Measurements from ENCODE around the gene PARP1.

PARP1 gene

DNA sequence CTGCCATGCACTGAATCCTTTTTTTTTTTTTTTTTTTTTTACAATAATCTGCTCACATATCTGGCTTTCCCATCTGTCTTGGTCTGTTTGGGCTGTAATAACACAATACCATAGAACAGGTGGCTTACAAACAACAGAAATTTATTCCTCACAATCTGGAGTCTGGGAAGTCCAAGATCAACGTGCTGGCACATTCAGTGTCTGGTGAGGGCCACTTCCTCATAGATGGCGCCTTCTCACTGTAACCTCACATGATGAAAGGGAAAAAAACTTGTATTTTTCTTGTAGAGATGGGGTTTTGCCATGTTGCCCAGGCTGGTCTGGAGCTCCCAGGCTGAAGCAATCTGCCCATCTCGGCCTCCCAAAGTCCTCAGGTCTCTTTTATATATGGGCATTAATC, 13.0 kb upstream of the PARP1 start:
- Mint-ChIP-seq H3K4me3 (no peak overlapping the region), H3K36me3 (ENCODE audit: low read depth) (no peaks in the 10 kb centered on the region), H3K27me3 (no peaks in the 10 kb centered on the region), H3K4me1 (ENCODE audit: low read depth) (peaks cover 17% of the 10 kb centered on the region), H3K9me3 (no peaks in the 10 kb centered on the region), H3K27ac (no peak overlapping the region)
- no peak for DNase-seq

- Mint-ChIP-seq H3K4me1 (ENCODE audit: low read depth) (peaks cover 11% of the 10 kb centered on the region), H3K27ac (no peak overlapping the region), H3K9me3 (no peaks in the 10 kb centered on the region), H3K4me3 (no peak overlapping the region), H3K36me3 (ENCODE audit: low read depth) (no peaks in the 10 kb centered on the region), H3K27me3 (no peaks in the 10 kb centered on the region)
- DNase-seq = no peak
Measured at GRCh38 chr1:226420328-226420727, 12.4 kb upstream of the PARP1 start.

GRCh38 chr1:226419284-226420029, 11.6 kb upstream of the PARP1 start:
- Mint-ChIP-seq H3K36me3 (ENCODE audit: low read depth) (no peaks in the 10 kb centered on the region), H3K4me1 (ENCODE audit: low read depth) (peaks cover 10% of the 10 kb centered on the region), H3K9me3 (no peaks in the 10 kb centered on the region), H3K27me3 (no peaks in the 10 kb centered on the region), H3K27ac (no peak overlapping the region), H3K4me3 (no peak overlapping the region)
- no peak for DNase-seq

DNA sequence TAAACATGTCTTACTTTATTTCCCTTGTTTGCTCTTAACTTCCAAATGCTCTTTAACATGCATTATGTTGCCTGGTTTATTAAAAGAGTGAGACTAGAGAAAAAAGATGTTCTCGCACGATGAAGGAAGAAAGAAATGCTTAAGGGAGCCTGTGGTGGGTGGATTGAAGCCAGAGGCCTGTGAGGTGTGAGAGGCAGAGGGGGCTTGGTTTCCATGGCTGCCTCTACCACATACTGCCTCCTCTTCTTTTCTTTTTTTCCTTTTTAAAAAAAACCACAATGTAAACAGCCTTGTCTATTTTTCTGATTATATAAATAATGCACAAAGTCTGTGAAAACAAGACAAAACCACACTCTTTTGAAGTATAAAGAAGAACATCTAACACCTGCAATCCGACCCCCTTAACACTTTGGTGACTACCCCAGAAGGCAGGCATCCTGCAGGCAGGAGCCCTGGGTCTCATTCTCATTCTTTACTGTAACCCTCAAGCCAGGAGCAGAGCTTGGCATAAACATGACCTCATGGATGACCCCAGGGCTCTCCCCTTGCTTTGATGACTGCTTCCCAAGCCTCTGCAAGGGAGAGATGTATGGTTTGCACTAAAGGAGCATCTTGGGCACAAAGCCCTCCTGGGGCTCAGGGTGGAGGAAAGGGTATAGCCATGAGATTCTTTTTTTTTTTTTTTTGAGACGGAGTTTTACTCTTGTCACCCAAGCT, 10.1 kb upstream of the PARP1 start:
- Mint-ChIP-seq H3K36me3 (ENCODE audit: low read depth) (no peaks in the 10 kb centered on the region), H3K4me3 (no peak overlapping the region), H3K4me1 (ENCODE audit: low read depth) (peaks cover 10% of the 10 kb centered on the region)

DNA sequence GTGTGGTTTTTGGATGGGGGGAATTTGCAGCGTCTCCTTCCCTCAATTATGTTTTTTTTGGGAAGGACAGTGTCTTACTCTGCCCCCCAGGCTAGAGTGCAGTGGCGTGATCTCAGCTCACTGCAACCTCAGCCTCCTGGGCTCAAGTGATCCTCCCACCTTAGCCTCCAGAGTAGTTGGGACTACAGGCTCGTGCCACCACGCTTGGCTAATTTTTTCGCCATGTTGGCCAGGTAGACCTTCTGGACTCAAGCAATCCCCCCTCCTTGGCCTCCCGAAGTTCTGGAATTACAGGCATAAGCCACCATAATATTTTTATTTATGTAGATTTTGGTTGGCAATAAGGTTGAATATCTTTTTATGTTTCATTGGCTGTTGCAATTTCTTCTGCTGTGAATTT, 9.5 kb upstream of the PARP1 start:
- peaks cover 10% of the 10 kb centered on the region for H3K4me1 Mint-ChIP-seq (ENCODE audit: low read depth)
- H3K9me3 Mint-ChIP-seq = no peaks in the 10 kb centered on the region
- no peaks in the 10 kb centered on the region for H3K36me3 Mint-ChIP-seq (ENCODE audit: low read depth)
- no peaks in the 10 kb centered on the region for H3K27me3 Mint-ChIP-seq
- no peak overlapping the region for H3K27ac Mint-ChIP-seq
- no peak for DNase-seq
- no peak overlapping the region for H3K4me3 Mint-ChIP-seq

More for the DNA sequence above, 10.1 kb upstream of the PARP1 start:
- no peaks in the 10 kb centered on the region for H3K9me3 Mint-ChIP-seq
- H3K27me3 Mint-ChIP-seq = no peaks in the 10 kb centered on the region
- no peak for DNase-seq
- no peak overlapping the region for H3K27ac Mint-ChIP-seq

DNA sequence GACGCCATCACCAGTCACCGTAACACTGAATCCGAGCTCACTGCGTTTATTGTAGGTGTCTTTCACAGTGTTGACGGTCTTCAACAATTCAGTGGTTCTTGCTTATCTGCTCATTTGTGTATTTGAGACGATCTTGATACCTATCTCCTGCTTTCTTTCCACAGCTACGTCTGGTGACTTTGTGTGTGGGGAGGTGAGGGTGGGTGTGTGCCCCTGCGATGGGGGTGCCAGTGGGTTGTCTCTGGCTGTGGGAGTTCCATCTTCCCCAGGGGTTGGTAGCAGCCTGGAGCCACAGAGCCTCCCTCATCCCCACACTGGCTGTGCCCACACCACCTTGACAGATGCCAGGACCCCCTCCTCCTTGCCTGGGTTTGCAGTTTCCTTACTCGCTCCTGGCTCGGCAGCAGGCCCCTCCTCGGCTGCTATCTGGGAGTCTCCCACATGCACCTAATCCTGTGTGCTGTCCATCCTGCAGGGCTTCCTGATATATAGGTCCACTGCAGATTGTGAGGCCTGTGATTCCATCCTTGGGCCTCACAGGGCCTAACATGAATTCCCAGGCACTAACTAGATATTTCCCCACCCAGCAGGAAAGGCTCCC, 6.3 kb upstream of the PARP1 start:
- H3K9me3 Mint-ChIP-seq = no peaks in the 10 kb centered on the region
- no peak overlapping the region for H3K27ac Mint-ChIP-seq
- H3K4me3 Mint-ChIP-seq = no peak overlapping the region
- no peak for DNase-seq
- H3K27me3 Mint-ChIP-seq = no peaks in the 10 kb centered on the region
- peaks cover 10% of the 10 kb centered on the region for H3K4me1 Mint-ChIP-seq (ENCODE audit: low read depth)
- H3K36me3 Mint-ChIP-seq (ENCODE audit: low read depth) = no peaks in the 10 kb centered on the region

GRCh38 chr1:226411619-226412018, 3.7 kb upstream of the PARP1 start:
- H3K4me1 Mint-ChIP-seq (ENCODE audit: low read depth) = peaks cover 11% of the 10 kb centered on the region
- no peak overlapping the region for H3K4me3 Mint-ChIP-seq
- no peaks in the 10 kb centered on the region for H3K9me3 Mint-ChIP-seq
- H3K27ac Mint-ChIP-seq = no peak overlapping the region
- no peaks in the 10 kb centered on the region for H3K27me3 Mint-ChIP-seq
- DNase-seq = no peak
- peaks cover 11% of the 10 kb centered on the region for H3K36me3 Mint-ChIP-seq (ENCODE audit: low read depth)

GRCh38 chr1:226410958-226411357, 3.1 kb upstream of the PARP1 start:
- H3K4me1 Mint-ChIP-seq (ENCODE audit: low read depth) = peaks cover 14% of the 10 kb centered on the region
- no peak overlapping the region for H3K4me3 Mint-ChIP-seq
- no peaks in the 10 kb centered on the region for H3K9me3 Mint-ChIP-seq
- H3K27me3 Mint-ChIP-seq = no peaks in the 10 kb centered on the region
- H3K36me3 Mint-ChIP-seq (ENCODE audit: low read depth) = peaks cover 18% of the 10 kb centered on the region
- no peak for DNase-seq
- no peak overlapping the region for H3K27ac Mint-ChIP-seq

DNA sequence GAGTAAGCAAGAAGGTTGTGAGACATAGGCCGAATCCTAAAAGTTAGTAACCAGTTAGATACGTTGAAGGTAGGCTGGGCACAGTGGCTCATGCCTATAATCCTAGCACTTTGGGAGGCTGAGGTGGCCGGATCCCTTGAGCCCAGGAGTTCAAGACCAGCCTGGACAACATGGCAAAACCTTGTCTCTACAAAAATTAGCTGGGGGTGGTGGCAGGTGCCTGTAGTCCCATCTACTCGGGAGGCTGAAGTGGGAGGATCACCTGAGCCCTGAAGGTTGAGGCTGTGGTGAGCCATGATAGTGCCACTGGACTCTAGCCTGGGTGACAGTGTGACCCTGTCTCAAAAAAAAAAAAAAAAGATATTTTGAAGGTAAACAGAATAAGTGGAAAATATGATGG, 1.5 kb upstream of the PARP1 start:
- Mint-ChIP-seq H3K27ac (no peak overlapping the region), H3K36me3 (ENCODE audit: low read depth) (peaks cover 32% of the 10 kb centered on the region), H3K27me3 (no peaks in the 10 kb centered on the region), H3K9me3 (no peaks in the 10 kb centered on the region), H3K4me3 (no peak overlapping the region), H3K4me1 (ENCODE audit: low read depth) (peaks cover 29% of the 10 kb centered on the region)
- no peak for DNase-seq

DNA sequence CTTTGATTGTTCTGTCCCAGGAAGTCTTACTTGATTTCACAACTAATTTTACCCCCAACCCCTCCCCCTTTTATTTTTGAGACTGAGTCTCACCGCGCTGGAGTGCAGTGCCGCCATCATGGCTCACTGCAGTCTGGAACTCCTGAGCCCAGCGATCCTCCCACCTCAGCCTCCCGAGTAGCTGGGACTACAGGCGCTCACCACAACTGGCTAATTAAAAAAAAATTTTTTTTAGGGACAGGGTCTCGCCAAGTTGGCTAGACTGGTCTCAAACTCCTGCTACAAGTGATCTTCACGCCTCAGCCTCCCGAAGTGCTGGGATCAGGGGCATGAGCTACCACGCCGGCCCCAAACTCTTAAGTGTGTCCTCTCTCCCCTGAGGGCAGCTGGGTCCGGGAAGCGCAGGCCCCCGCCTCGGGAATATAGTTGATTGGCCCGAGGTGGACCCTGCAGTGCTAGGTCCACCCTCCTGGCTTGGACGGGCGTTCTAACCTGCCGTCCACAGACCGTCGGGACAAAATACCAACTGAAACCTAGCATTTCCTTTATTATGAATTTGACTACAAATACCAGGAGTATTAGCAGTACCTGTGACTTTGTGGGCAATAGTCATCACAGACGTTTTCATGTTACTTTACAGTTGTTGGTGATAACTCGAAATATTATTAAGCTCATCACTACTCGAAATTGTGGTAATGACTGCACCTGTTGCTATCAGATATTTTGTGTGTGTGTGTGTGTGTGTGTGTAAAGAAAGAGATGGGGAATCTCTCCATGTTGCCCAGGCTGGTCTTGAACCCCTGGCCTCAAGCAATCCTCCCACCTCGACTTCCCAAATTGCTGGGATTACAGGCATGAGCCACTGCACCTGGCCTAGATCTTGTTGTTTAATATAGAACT, 642 bp upstream of the PARP1 start:
- H3K27me3 Mint-ChIP-seq = no peaks in the 10 kb centered on the region
- no peak for DNase-seq
- H3K27ac Mint-ChIP-seq = peak overlapping the region; percentile 94
- peaks cover 41% of the 10 kb centered on the region for H3K36me3 Mint-ChIP-seq (ENCODE audit: low read depth)
- H3K4me1 Mint-ChIP-seq (ENCODE audit: low read depth) = peaks cover 38% of the 10 kb centered on the region
- H3K4me3 Mint-ChIP-seq = peak overlapping the region; percentile 75
- H3K9me3 Mint-ChIP-seq = no peaks in the 10 kb centered on the region

GRCh38 chr1:226407199-226407496, 745 bp downstream of the PARP1 start:
- Mint-ChIP-seq H3K27me3 (no peaks in the 10 kb centered on the region), H3K9me3 (no peaks in the 10 kb centered on the region), H3K4me1 (ENCODE audit: low read depth) (peaks cover 48% of the 10 kb centered on the region), H3K27ac (peak overlapping the region; percentile 95), H3K36me3 (ENCODE audit: low read depth) (peaks cover 50% of the 10 kb centered on the region), H3K4me3 (peak overlapping the region; percentile 93)
- DNase-seq = no peak

DNA sequence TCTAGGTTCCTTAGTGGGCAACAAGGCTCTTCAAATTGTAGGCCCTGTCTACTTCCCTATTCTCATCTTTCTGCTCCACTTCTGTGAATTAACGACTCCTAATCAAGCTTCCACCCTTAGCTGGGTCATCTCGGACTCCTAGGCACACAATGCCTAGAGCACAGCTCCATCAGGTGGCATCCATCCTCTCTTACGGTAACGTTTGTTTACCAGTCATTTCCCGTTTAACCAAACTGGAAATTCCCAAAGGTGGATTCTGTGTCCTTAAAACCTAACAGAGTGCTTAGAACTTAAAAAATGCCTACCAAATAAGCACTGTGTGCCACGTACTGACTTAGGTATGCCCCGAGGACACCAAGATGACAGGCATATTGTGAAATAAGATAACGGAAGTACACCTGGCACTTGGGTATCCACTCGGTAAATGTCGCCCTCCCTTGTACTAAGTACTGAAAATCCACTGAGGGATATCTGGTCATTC, 1.5 kb downstream of the PARP1 start:
- no peak for DNase-seq
- H3K9me3 Mint-ChIP-seq = no peaks in the 10 kb centered on the region

GRCh38 chr1:226405411-226405988, 2.4 kb downstream of the PARP1 start:
- Mint-ChIP-seq H3K36me3 (ENCODE audit: low read depth) (peaks cover 67% of the 10 kb centered on the region), H3K4me3 (peak overlapping the region; percentile 93), H3K9me3 (no peaks in the 10 kb centered on the region), H3K4me1 (ENCODE audit: low read depth) (peaks cover 59% of the 10 kb centered on the region), H3K27ac (peak overlapping the region; percentile 76), H3K27me3 (no peaks in the 10 kb centered on the region)
- DNase-seq = peak; percentile 39

More for the DNA sequence above, 1.5 kb downstream of the PARP1 start:
- H3K4me1 Mint-ChIP-seq (ENCODE audit: low read depth) = peaks cover 53% of the 10 kb centered on the region
- H3K27me3 Mint-ChIP-seq = no peaks in the 10 kb centered on the region
- peaks cover 57% of the 10 kb centered on the region for H3K36me3 Mint-ChIP-seq (ENCODE audit: low read depth)
- peak overlapping the region; percentile 93 for H3K4me3 Mint-ChIP-seq
- H3K27ac Mint-ChIP-seq = peak overlapping the region; percentile 95

GRCh38 chr1:226404904-226405222, 3.0 kb downstream of the PARP1 start:
- H3K9me3 Mint-ChIP-seq = no peaks in the 10 kb centered on the region
- H3K27ac Mint-ChIP-seq = peak overlapping the region; percentile 76
- peaks cover 73% of the 10 kb centered on the region for H3K36me3 Mint-ChIP-seq (ENCODE audit: low read depth)
- H3K27me3 Mint-ChIP-seq = no peaks in the 10 kb centered on the region
- DNase-seq = no peak
- peak overlapping the region; percentile 93 for H3K4me3 Mint-ChIP-seq
- peaks cover 65% of the 10 kb centered on the region for H3K4me1 Mint-ChIP-seq (ENCODE audit: low read depth)

Data from activated T-cell treated with anti-CD3 and anti-CD28 coated beads, Interleukin-2, amount 50 U/mL, for 24 hours (primary cell).